Spleen (tissue), 13 donors: ENCODE measurements around the gene C2orf49. TPM values are rescaled to one million over a fixed set of nuclear protein-coding genes. Genes with fewer than 3 reads are reported as not detected.

Experiments
- DNase-seq: peaks from one replicate; pipeline ENCODE4 v3.0.0-alpha.2; 2020
- H3K27ac ChIP-seq, 8 donors: fragments of 200-600 bp; sonication (generic) in 7 of 8; 1 replicate in 4 of 8; 2 replicates in 4 of 8; pipeline versions ENCODE4 v1.5.0 to v1.8.0; 2016 to 2021; ENCODE audit warnings: inconsistent platforms in 4 of 8, mild to moderate bottlenecking in 4 of 8, moderate library complexity in 1 of 8
- H3K27me3 ChIP-seq, 7 donors: fragments of 200-600 bp; sonication (generic) in 6 of 7; replicated peaks in 1 of 7; 1 replicate in 4 of 7; 2 replicates in 3 of 7; pipeline versions ENCODE4 v1.5.0 to v1.8.0; 2016 to 2021; ENCODE audit warnings: inconsistent platforms in 3 of 7, mild to moderate bottlenecking in 1 of 7
- H3K36me3 ChIP-seq, 6 donors: fragments of 200-600 bp; sonication (generic) in 5 of 6; 1 replicate in 4 of 6; 2 replicates in 2 of 6; pipeline versions ENCODE4 v1.5.0 to v1.8.0; 2016 to 2021; ENCODE audit warnings: inconsistent platforms in 2 of 6
- H3K4me1 ChIP-seq, 6 donors: fragments of 200-600 bp; sonication (generic) in 5 of 6; 1 replicate in 3 of 6; 2 replicates in 3 of 6; pipeline versions ENCODE4 v1.5.0 to v1.8.0; 2016 to 2021; ENCODE audit warnings: inconsistent platforms in 3 of 6
- H3K4me3 ChIP-seq, 8 donors: fragments of 200-600 bp; sonication (generic) in 7 of 8; 1 replicate in 4 of 8; 2 replicates in 4 of 8; pipeline versions ENCODE4 v1.5.0 to v1.8.0; 2016 to 2021; ENCODE audit warnings: inconsistent platforms in 4 of 8, mild to moderate bottlenecking in 4 of 8, moderate library complexity in 2 of 8
- H3K9me3 ChIP-seq, 8 donors: fragments of 200-600 bp; sonication (generic) in 7 of 8; 1 replicate in 4 of 8; 2 replicates in 4 of 8; pipeline versions ENCODE4 v1.5.0 to v1.8.0; 2016 to 2021; ENCODE audit warnings: inconsistent platforms in 4 of 8
- POLR2A ChIP-seq, 3 donors: fragments of 450-650 bp; IDR thresholded peaks; one replicate each; pipeline ENCODE4 v1.5.1; 2017; ENCODE audit warnings: antibody characterized with exemption in 3 of 3, mild to moderate bottlenecking in 1 of 3
- POLR2AphosphoS5 ChIP-seq, 3 donors: sonication (generic); formaldehyde crosslinking; IDR thresholded peaks; one replicate each; pipeline ENCODE4 v1.5.1; 2017; ENCODE audit warnings: antibody characterized with exemption in 3 of 3
- WGBS, 5 donors: extraction: QIAGEN DNeasy Blood & Tissue Kit in 3 of 5; methylation state at CpG; one replicate each; pipeline versions ENCODE4 v1.1.5 to v1.1.7; 2013 to 2018; 5-methylcytosine and 5-hydroxymethylcytosine counted together
- intact Hi-C: fragments of 100-400 bp; cut with DNase I; formaldehyde crosslinking; loops from one replicate; pipeline ENCODE4 v1.15.0; 2023; ENCODE audit warnings: low total_unique reads
- long read RNA-seq, 2 donors: transcript quantifications; one replicate each; lab custom pipeline, GENCODE V29; 2026
- polyA plus RNA-seq, 3 donors: library from polyadenylated mRNA; stranded (reverse); fragments of 200-250 nt; gene quantifications; one replicate each; pipeline ENCODE4 v1.2.1, GENCODE V29; 2013
- total RNA-seq, 7 donors: library from RNA; depleted of rRNA in 3 of 7; stranded (reverse); fragments of >200 nt in 3 of 7; fragmentation: NEBNext Ultra II Directional in 4 of 7; extraction: Animal tissue kit (Norgen Biotek cat#: 25700) in 4 of 7; gene quantifications; one replicate each; pipeline versions ENCODE4 v1.1.0 to v1.2.1, GENCODE V29; 2016 to 2021
- TF ChIP-seq, protein P1 (sequence below), 11 experiments: fragments of 200-600 bp in 7 of 11; fragments of 450-650 bp in 4 of 11; sonication (generic) in 4 of 11; IDR thresholded peaks in 8 of 11; conservative IDR thresholded peaks in 3 of 11; 1 replicate in 7 of 11; 2 replicates in 4 of 11; pipeline versions ENCODE4 v1.4.0 to v1.8.0; 2016 to 2021; ENCODE audit warnings: antibody characterized with exemption in 11 of 11, inconsistent platforms in 4 of 11, mild to moderate bottlenecking in 1 of 11
- donor health status: healthy with polysubstance abuse.
- donor health status: DM: no; HTN: no; CAD: no; lungs with moderate emphysema.
- donor health status: DM: no; HTN: no; CAD: no.
- donor health status: Bipolar disorder and iron deficiency.
- donor health status: healthy.
- donor health status: DM: no; HTN: no; CAD: no.
- donor health status: DM: yes; HTN: yes; CAD: no.

C2orf49 gene
- total RNA-seq (10 to 100 TPM; 13.7 to 33.7 (median 18.3) TPM), polyA plus RNA-seq (1 to 10 TPM; 4.3 to 6.7 (median 6.4) TPM)
- long read RNA-seq, donor 1, full-length matches to known transcripts: 6 of 6 reads
- long read RNA-seq, donor 1, partial matches to known transcripts: 0 of 6 reads
- long read RNA-seq, donor 1, other reads (novel, unspliced or antisense): 0 of 6 reads
- long read RNA-seq, donor 2, full-length matches to known transcripts: 5 of 5 reads
- long read RNA-seq, donor 2, partial matches to known transcripts: 0 of 5 reads
- long read RNA-seq, donor 2, other reads (novel, unspliced or antisense): 0 of 5 reads

DNA sequence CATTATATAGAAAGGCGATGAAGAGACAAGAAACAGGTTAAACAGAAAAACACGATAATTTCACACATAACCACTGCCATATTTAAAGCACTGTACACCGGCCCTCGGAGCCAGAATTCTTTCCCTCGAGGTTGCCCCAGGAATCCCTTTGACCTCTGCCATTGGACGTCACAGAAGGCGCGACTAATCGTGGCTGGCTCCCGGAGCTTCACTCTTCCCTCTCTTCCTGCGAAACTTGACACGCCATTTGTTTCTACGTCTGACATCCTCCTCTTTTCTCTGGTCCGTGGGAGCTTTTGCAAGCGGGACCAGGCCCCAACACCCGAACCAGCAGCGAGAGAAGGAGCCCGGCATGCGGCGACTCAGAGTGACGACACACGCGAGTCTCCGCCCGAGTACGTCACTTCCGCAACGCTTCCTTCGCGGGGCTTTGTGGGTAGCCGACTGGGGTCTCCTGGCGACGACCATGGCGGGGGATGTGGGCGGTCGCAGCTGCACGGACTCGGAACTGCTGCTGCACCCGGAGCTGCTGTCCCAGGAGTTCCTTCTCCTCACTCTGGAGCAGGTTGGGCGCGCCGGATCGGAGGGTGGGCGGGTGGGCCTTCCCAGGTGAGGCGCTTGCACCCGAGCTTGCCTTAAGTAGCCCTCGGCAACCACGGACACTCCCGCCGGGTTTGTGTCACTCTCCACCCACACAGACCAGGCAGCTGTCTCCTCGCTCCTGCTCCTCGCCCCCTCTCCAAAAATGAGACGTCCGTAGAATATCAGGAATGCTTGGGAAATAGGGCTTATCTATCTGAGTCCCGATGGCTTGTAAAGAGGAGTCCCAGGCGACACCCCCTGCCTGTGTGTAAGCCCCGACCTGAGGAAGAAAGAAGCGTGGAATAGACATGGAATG lies at the start of gene C2orf49:
TSS of gene C2orf49 (plus strand) at position 419 of the 898 bp plus-strand sequence. CDS start at position 467, 48 bp downstream.
- Histone ChIP-seq H3K9me3 (no peaks in the 10 kb centered on the region), H3K4me1 (peaks cover 18 to 59% (median 29%) of the 10 kb centered on the region in 6 donors), H3K27ac (peak within 1 kb of the TSS; percentile 90 to 97 (median 95)), H3K36me3 (peaks cover 0 to 44% (median 27%) of the 10 kb centered on the region in 6 donors), H3K27me3 (no peaks in the 10 kb centered on the region), H3K4me3 (peak within 1 kb of the TSS; percentile 65 to 94 (median 78))
- intact Hi-C loops: no loop called here
- 0 to 1% (median 0%) methylated on average over 49 to 58 of the region's 58 CpGs for WGBS, 5 donors
- peak; percentile 95 for DNase-seq
- TF ChIP-seq POLR2A (IDR thresholded peaks at IDR 0.05) (peak in 1 of 3 donors; percentile 31), POLR2AphosphoS5 (IDR thresholded peaks at IDR 0.05) (peak; percentile 83 to 90 (median 87))
- TF ChIP-seq, protein P1, sequence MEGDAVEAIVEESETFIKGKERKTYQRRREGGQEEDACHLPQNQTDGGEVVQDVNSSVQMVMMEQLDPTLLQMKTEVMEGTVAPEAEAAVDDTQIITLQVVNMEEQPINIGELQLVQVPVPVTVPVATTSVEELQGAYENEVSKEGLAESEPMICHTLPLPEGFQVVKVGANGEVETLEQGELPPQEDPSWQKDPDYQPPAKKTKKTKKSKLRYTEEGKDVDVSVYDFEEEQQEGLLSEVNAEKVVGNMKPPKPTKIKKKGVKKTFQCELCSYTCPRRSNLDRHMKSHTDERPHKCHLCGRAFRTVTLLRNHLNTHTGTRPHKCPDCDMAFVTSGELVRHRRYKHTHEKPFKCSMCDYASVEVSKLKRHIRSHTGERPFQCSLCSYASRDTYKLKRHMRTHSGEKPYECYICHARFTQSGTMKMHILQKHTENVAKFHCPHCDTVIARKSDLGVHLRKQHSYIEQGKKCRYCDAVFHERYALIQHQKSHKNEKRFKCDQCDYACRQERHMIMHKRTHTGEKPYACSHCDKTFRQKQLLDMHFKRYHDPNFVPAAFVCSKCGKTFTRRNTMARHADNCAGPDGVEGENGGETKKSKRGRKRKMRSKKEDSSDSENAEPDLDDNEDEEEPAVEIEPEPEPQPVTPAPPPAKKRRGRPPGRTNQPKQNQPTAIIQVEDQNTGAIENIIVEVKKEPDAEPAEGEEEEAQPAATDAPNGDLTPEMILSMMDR (IDR thresholded peaks at IDR 0.05 in 8 of 11, conservative IDR thresholded peaks at IDR 0.05 in 3 of 11): peak in 1 of 11 experiments; percentile 6

DNA sequence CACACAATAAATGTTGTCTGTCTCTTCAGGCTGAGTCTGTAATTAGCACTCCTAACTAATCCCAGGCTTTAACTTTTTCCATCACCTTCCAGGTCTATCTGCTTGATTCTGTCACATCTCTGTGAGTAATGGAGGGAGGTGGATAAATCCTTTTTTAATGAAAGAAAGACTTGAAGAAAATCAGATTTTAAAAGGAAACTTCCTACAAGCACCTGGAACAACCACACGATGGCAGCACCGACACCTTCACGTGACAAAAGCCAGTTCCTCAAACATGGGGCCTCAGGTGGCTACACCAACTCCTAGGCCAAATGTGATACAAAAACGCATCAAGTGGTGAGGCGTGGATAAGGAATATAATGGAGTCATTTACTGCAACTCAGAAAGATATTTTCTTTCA lies 49.6 kb upstream of the C2orf49 start:
- H3K36me3 ChIP-seq: peaks cover 4 to 100% (median 61%) of the 10 kb centered on the region in 6 donors
- no peaks in the 10 kb centered on the region for H3K4me1 ChIP-seq
- intact Hi-C loops: no loop called here
- H3K27me3 ChIP-seq: no peaks in the 10 kb centered on the region
- 55 to 68% (median 63%) methylated on average over 5 of the region's 5 CpGs for WGBS, 5 donors
- TF ChIP-seq, protein P1 (IDR thresholded peaks at IDR 0.05 in 8 of 11, conservative IDR thresholded peaks at IDR 0.05 in 3 of 11): peak in 6 of 11 experiments; percentile 24 to 46 (median 37)
- no peak for TF ChIP-seq POLR2A (IDR thresholded peaks at IDR 0.05)
- TF ChIP-seq POLR2AphosphoS5 (IDR thresholded peaks at IDR 0.05): no peak
- no peaks in the 10 kb centered on the region for H3K9me3 ChIP-seq
- no peak for DNase-seq
- H3K4me3 ChIP-seq: no peak overlapping the region
- no peak overlapping the region for H3K27ac ChIP-seq

DNA sequence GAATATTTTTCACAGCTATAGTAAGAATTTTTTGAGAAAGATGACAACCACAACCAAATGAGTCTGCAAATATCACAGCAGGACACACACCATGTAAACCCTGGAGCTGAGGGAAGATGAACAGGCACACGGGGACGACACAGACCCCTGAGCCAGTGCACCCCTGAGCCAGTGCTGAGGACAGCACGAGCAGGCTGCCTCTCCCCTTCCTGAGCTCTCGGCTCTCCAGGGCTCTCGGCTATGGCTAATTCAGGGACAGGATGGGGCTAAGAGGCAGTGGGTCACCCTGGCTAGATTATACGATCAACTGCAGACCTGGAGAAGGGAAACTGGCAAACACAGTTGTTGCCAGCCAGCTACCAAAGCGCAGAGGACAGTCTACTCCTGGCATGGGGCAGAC lies 49.2 kb upstream of the C2orf49 start:
- WGBS, 5 donors: 72 to 95% (median 77%) methylated on average over 7 of the region's 7 CpGs

More for the DNA sequence above, 49.2 kb upstream of the C2orf49 start:
- intact Hi-C loops: no loop called here
- Histone ChIP-seq H3K4me1 (no peaks in the 10 kb centered on the region), H3K9me3 (no peaks in the 10 kb centered on the region), H3K4me3 (no peak overlapping the region), H3K27me3 (no peaks in the 10 kb centered on the region), H3K27ac (no peak overlapping the region), H3K36me3 (peaks cover 4 to 100% (median 61%) of the 10 kb centered on the region in 6 donors)
- no peak for DNase-seq
- TF ChIP-seq, protein P1 (IDR thresholded peaks at IDR 0.05 in 8 of 11, conservative IDR thresholded peaks at IDR 0.05 in 3 of 11): no peak
- no peak for TF ChIP-seq POLR2A (IDR thresholded peaks at IDR 0.05)
- no peak for TF ChIP-seq POLR2AphosphoS5 (IDR thresholded peaks at IDR 0.05)
